H9 (cell line): Measurements from ENCODE around the gene HYAL2. TPM values are rescaled to one million over a fixed set of nuclear protein-coding genes. Genes with fewer than 3 reads are reported as not detected.

ENCODE experiments used
- DNase-seq: peaks from one replicate; pipeline ENCODE4 v3.0.0-alpha.2; 2017
- H2AFZ ChIP-seq: one replicate; pipeline ENCODE4 v1.6.1; 2013; ENCODE audit warnings: mild to moderate bottlenecking, low read length, control low read depth, moderate library complexity
- H2AK5ac ChIP-seq: 2 replicates; pipeline ENCODE4 v1.6.1; 2013; ENCODE audit warnings: low read length, control low read depth, mixed read lengths; ENCODE audit not compliant: insufficient read length
- H2BK120ac ChIP-seq: one replicate; pipeline ENCODE4 v1.6.1; 2013; ENCODE audit warnings: low read depth, mild to moderate bottlenecking, low read length, control low read depth, inconsistent platforms; ENCODE audit not compliant: poor library complexity, severe bottlenecking
- H2BK12ac ChIP-seq: 2 replicates; pipeline ENCODE4 v1.6.1; 2013; ENCODE audit warnings: low read length, control low read depth, mixed read lengths, low read depth; ENCODE audit not compliant: insufficient read length
- H2BK15ac ChIP-seq: 2 replicates; pipeline ENCODE4 v1.6.1; 2013; ENCODE audit warnings: low read depth, low read length, control low read depth
- H2BK20ac ChIP-seq: one replicate; pipeline ENCODE4 v1.6.1; 2013; ENCODE audit warnings: low read depth, mild to moderate bottlenecking, low read length, control low read depth, inconsistent platforms; ENCODE audit not compliant: poor library complexity, severe bottlenecking
- H2BK5ac ChIP-seq: 2 replicates; pipeline ENCODE4 v1.6.1; 2013; ENCODE audit warnings: low read length, control low read depth, mixed read lengths; ENCODE audit not compliant: insufficient read length
- H3K14ac ChIP-seq: 2 replicates; pipeline ENCODE4 v1.6.1; 2013; ENCODE audit warnings: low read length, control low read depth; ENCODE audit not compliant: insufficient read depth
- H3K18ac ChIP-seq: 2 replicates; pipeline ENCODE4 v1.6.1; 2013; ENCODE audit warnings: low read depth, mild to moderate bottlenecking, mixed read lengths, low read length, control low read depth; ENCODE audit not compliant: insufficient read length
- H3K23ac ChIP-seq: 2 replicates; pipeline ENCODE4 v1.6.1; 2013; ENCODE audit warnings: low read length, control low read depth, mixed read lengths, low read depth; ENCODE audit not compliant: insufficient read length
- H3K23me2 ChIP-seq: 2 replicates; pipeline ENCODE4 v1.6.1; 2013; ENCODE audit warnings: low read depth, mild to moderate bottlenecking, mixed read lengths, low read length, control low read depth; ENCODE audit not compliant: insufficient read length, poor library complexity, severe bottlenecking
- H3K27ac ChIP-seq: 2 replicates; pipeline ENCODE4 v1.5.1; 2013; ENCODE audit warnings: low read length, control low read depth, mixed read lengths, low read depth; ENCODE audit not compliant: insufficient read length
- H3K27me3 ChIP-seq: 2 replicates; pipeline ENCODE4 v1.6.1; 2013; ENCODE audit warnings: low read length, control low read depth, inconsistent platforms; ENCODE audit not compliant: insufficient read depth
- H3K4ac ChIP-seq: 2 replicates; pipeline ENCODE4 v1.6.1; 2013; ENCODE audit warnings: low read depth, mild to moderate bottlenecking, control low read depth, inconsistent platforms, low read length, moderate library complexity
- H3K4me1 ChIP-seq: 2 replicates; pipeline ENCODE4 v1.6.1; 2013; ENCODE audit warnings: low read length, control low read depth, inconsistent platforms; ENCODE audit not compliant: insufficient read depth
- H3K4me2 ChIP-seq: 2 replicates; pipeline ENCODE4 v1.6.1; 2013; ENCODE audit warnings: low read length, control low read depth, mixed read lengths; ENCODE audit not compliant: insufficient read length, insufficient read depth
- H3K56ac ChIP-seq: 2 replicates; pipeline ENCODE4 v1.6.1; 2013; ENCODE audit warnings: low read depth, mild to moderate bottlenecking, mixed read lengths, low read length, control low read depth; ENCODE audit not compliant: insufficient read length
- H3K79me1 ChIP-seq: 2 replicates; pipeline ENCODE4 v1.6.1; 2013; ENCODE audit warnings: low read depth, mild to moderate bottlenecking, moderate library complexity, low read length, control low read depth, inconsistent platforms; ENCODE audit not compliant: insufficient read depth, poor library complexity, severe bottlenecking
- H3K79me2 ChIP-seq: 2 replicates; pipeline ENCODE4 v1.6.1; 2013; ENCODE audit warnings: low read length, control low read depth, inconsistent platforms; ENCODE audit not compliant: insufficient read depth
- H3K9ac ChIP-seq: 2 replicates; pipeline ENCODE4 v1.6.1; 2013; ENCODE audit warnings: low read length, control low read depth, mixed read lengths; ENCODE audit not compliant: insufficient read length; ENCODE audit errors: extremely low read depth
- H3K9me3 ChIP-seq: one replicate; pipeline ENCODE4 v1.6.1; 2013; ENCODE audit warnings: low read depth, low read length, inconsistent platforms; ENCODE audit not compliant: control insufficient read depth
- H3T11ph ChIP-seq: one replicate; pipeline ENCODE4 v1.6.1; 2013; ENCODE audit warnings: mild to moderate bottlenecking, low read length, control low read depth, inconsistent platforms
- H4K20me1 ChIP-seq: one replicate; pipeline ENCODE4 v1.6.1; 2013; ENCODE audit not compliant: control insufficient read depth, insufficient read length, insufficient read depth
- H4K5ac ChIP-seq: 2 replicates; pipeline ENCODE4 v1.6.1; 2013; ENCODE audit warnings: low read depth, mild to moderate bottlenecking, mixed read lengths, low read length, control low read depth; ENCODE audit not compliant: insufficient read length
- H4K8ac ChIP-seq: replicated peaks from 2 replicates; pipeline ENCODE4 v1.6.1; 2013; ENCODE audit warnings: low read length, control low read depth, mixed read lengths, low read depth; ENCODE audit not compliant: insufficient read length
- H4K91ac ChIP-seq: 2 replicates; pipeline ENCODE4 v1.6.1; 2013; ENCODE audit warnings: low read depth, mild to moderate bottlenecking, moderate library complexity, mixed read lengths, low read length, control low read depth; ENCODE audit not compliant: insufficient read length
- H3K27ac Mint-ChIP-seq, 3 experiments: 2 replicates in 2 of 3; 3 replicates in 1 of 3; pipeline ENCODE4 v1.8.0; 2020 to 2021; ENCODE audit warnings: mixed read lengths in 3 of 3, mild to moderate bottlenecking in 1 of 3, moderate library complexity in 1 of 3
- H3K27me3 Mint-ChIP-seq: 2 replicates; pipeline ENCODE4 v1.8.0; 2021; ENCODE audit warnings: low read depth, mild to moderate bottlenecking, moderate library complexity, mixed read lengths
- H3K36me3 Mint-ChIP-seq, 3 experiments: 2 replicates in 2 of 3; 3 replicates in 1 of 3; pipeline ENCODE4 v1.8.0; 2020 to 2021; ENCODE audit warnings: low read depth in 3 of 3, mixed read lengths in 3 of 3; ENCODE audit not compliant: insufficient read depth in 1 of 3
- H3K4me1 Mint-ChIP-seq, 2 experiments: 2 replicates each; pipeline ENCODE4 v1.8.0; 2020; ENCODE audit warnings: mixed read lengths in 2 of 2
- H3K4me3 Mint-ChIP-seq, 2 experiments: 2 replicates in 1 of 2; 3 replicates in 1 of 2; pipeline ENCODE4 v1.8.0; 2020 to 2021; ENCODE audit warnings: mild to moderate bottlenecking in 2 of 2, mixed read lengths in 2 of 2, moderate library complexity in 1 of 2
- H3K9me3 Mint-ChIP-seq, 2 experiments: 2 replicates in 1 of 2; 3 replicates in 1 of 2; pipeline ENCODE4 v1.8.0; 2020; ENCODE audit warnings: mild to moderate bottlenecking in 2 of 2, mixed read lengths in 2 of 2, moderate library complexity in 1 of 2
- CTCF ChIP-seq: fragments of 200-600 bp; sonication (generic); conservative IDR thresholded peaks from 3 replicates; pipeline ENCODE4 v1.8.0; 2021; ENCODE audit warnings: antibody characterized with exemption, mild to moderate bottlenecking
- WGBS: extraction: QIAGEN DNeasy Blood & Tissue Kit; methylation state at CpG from one replicate; pipeline ENCODE4 v1.1.7; 2013; ENCODE audit warnings: missing lambda C conversion rate, low lambda C conversion rate, mixed read lengths; ENCODE audit not compliant: insufficient read length; ENCODE audit errors: extremely low coverage; 5-methylcytosine and 5-hydroxymethylcytosine counted together
- total RNA-seq: library from RNA; stranded (reverse); gene quantifications from 2 replicates; pipeline ENCODE4 v1.2.1, GENCODE V29; 2021

HYAL2 gene
- total RNA-seq, 1 experiment from 2014 or later: 51.9 TPM

DNA sequence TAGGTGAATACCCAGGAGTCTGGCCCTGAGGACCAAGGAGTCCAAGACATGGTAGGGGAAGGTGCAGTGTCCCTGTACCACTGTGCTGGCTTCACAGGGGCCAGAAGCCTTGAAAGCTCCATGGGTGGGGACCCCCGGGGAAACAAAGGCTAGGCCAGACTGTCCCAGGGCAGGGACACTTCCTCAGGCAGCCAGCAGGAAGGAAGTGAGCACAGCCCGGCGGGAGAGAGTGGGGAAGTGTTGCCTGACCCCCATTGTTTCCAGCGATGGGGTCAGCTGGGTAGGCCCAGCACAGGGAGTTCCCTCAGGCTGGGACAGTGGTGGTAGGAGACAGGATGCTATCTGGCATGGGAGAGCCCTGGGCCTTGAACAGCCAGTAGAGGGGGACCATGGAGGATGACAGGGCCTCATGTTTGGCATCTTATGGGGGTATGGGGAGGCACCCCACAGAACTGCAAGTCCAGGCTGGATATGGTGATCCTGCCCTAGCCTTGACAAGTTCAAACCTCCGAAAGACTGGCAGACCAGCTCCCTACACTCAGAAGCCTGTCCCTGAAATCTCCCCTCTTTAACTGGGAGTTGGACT lies 1.2 kb upstream of the HYAL2 start:
- H3K27ac Mint-ChIP-seq: no peak overlapping the region

More for the DNA sequence above, 1.2 kb upstream of the HYAL2 start:
- no peak overlapping the region for H2BK15ac ChIP-seq
- H2AK5ac ChIP-seq: no peak overlapping the region
- H3K9ac ChIP-seq: no peak overlapping the region
- no peak for TF ChIP-seq CTCF
- no peak overlapping the region for H3T11ph ChIP-seq
- no peaks in the 10 kb centered on the region for H4K20me1 ChIP-seq
- no peaks in the 10 kb centered on the region; the same call in 1 of the 2 replicates for H3K27me3 Mint-ChIP-seq
- no peak for DNase-seq
- no peak overlapping the region for H3K4ac ChIP-seq
- no peak overlapping the region for H3K27ac ChIP-seq
- no peak overlapping the region for H4K91ac ChIP-seq
- H2BK120ac ChIP-seq: no peak overlapping the region
- H3K23me2 ChIP-seq: peaks cover 24% of the 10 kb centered on the region
- no peak overlapping the region for H2BK12ac ChIP-seq
- H3K27me3 ChIP-seq: no peaks in the 10 kb centered on the region
- no peak overlapping the region for H4K5ac ChIP-seq
- H3K14ac ChIP-seq: no peak overlapping the region
- H3K23ac ChIP-seq: no peak overlapping the region
- H2BK20ac ChIP-seq: no peak overlapping the region
- H4K8ac ChIP-seq: no peak overlapping the region
- peaks cover 10% of the 10 kb centered on the region; the same call in 1 of the 2 replicates for H3K79me2 ChIP-seq
- no peaks in the 10 kb centered on the region for H3K9me3 Mint-ChIP-seq
- no peak overlapping the region for H3K18ac ChIP-seq
- peaks cover 6% of the 10 kb centered on the region; the same call in 1 of the 2 replicates for H3K4me1 ChIP-seq
- WGBS: no CpG with 5 or more reads among the region's 5 CpGs
- peaks cover 6% of the 10 kb centered on the region for H3K79me1 ChIP-seq
- peak overlapping the region in 1 of 2 experiments; percentile 9; a peak in 2 of 5 replicates for H3K4me3 Mint-ChIP-seq
- H2BK5ac ChIP-seq: no peak overlapping the region
- no peak overlapping the region for H3K4me2 ChIP-seq
- H3K56ac ChIP-seq: no peak overlapping the region
- peaks cover 25 to 48% of the 10 kb centered on the region in 2 experiments for H3K4me1 Mint-ChIP-seq
- H3K9me3 ChIP-seq: no peaks in the 10 kb centered on the region
- H3K36me3 Mint-ChIP-seq: peaks cover 26 to 42% (median 26%) of the 10 kb centered on the region in 3 experiments
- no peak overlapping the region for H2AFZ ChIP-seq
